GM10266 (cell line): ENCODE data around the gene KRCC1.
"Not testable (repeated sequence)": the region's sequence is repeated elsewhere in the genome, so short reads cannot be mapped to it uniquely, and the experiment has no call there.

Source experiments
- DNase-seq: peaks from one replicate; pipeline ENCODE4 v3.0.0; 2012; ENCODE audit errors: extremely low spot score
- CTCF ChIP-seq: IDR thresholded peaks from 2 replicates; pipeline ENCODE4 v1.5.1; 2012; ENCODE audit warnings: mild to moderate bottlenecking, low read depth; ENCODE audit not compliant: control insufficient read depth, insufficient read depth; ENCODE audit errors: missing control alignments

Gene KRCC1

GRCh38 chr2:88028931-88029330 lies 26.7 kb downstream of the KRCC1 start:
- TF ChIP-seq CTCF: no peak
- no peak for DNase-seq

GRCh38 chr2:88027697-88028389 lies 27.7 kb downstream of the KRCC1 start:
- no peak for DNase-seq
- TF ChIP-seq CTCF: no peak

GRCh38 chr2:88024509-88024908 lies 31.1 kb downstream of the KRCC1 start:
- no peak for DNase-seq
- no peak for TF ChIP-seq CTCF

- TF ChIP-seq CTCF: no peak
- no peak for DNase-seq
Observed at GRCh38 chr2:88022669-88022921, 33.0 kb downstream of the KRCC1 start.

- TF ChIP-seq CTCF: no peak
- DNase-seq: no peak
Observed at GRCh38 chr2:88019985-88020384, 35.6 kb downstream of the KRCC1 start.

- no peak for DNase-seq
- TF ChIP-seq CTCF: no peak
Observed at GRCh38 chr2:88018909-88019308, 36.7 kb downstream of the KRCC1 start.

GRCh38 chr2:88018077-88018805 lies 37.3 kb downstream of the KRCC1 start:
- not testable (repeated sequence) for DNase-seq

GRCh38 chr2:88017780-88018038 lies 37.9 kb downstream of the KRCC1 start:
- DNase-seq: not testable (repeated sequence)
